ENCODE measurements around the gene C17orf75.

DNA sequence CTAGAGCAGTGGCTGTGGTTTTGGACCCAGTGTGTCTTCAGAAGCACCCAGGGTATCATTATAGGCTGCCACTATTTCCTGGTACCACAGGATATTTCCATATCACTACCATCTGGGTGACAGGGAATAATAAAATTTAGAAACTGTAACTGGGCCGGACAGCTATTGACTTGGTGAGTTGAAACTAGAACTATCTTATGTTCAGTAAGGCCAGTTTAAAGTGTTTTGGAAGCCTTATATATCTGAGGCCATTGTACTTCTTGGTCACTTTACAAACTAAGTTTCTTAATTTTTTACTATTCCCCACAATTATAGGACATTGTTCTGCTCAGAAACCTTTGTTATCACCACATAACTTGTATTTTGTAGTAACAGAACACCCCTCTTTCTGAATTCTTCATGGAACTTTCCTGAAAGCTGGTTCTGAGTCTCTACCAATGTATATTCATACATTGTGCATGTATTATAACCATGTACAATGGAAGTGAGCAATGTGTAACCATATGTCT is 42.0 kb upstream of the C17orf75 start:
- TF ChIP-seq POLR2AphosphoS5 (IDR thresholded peaks at IDR 0.05): no peak
- no peak for TF ChIP-seq CTCF (IDR thresholded peaks at IDR 0.05)
- TF ChIP-seq POLR2A (IDR thresholded peaks at IDR 0.05): no peak
- no peak for TF ChIP-seq EP300 (IDR thresholded peaks at IDR 0.05)
